ENCODE measurements around the gene SLC10A7. TPM values are rescaled to one million over a fixed set of nuclear protein-coding genes. Genes with fewer than 3 reads are reported as not detected.

Gene SLC10A7
- total and polyA plus RNA-seq, 12 donors, result 1.7 to 27.5 (median 13.0) TPM

GRCh38 chr4:146514651-146515357 lies 6.9 kb downstream of the SLC10A7 start:
- no peak overlapping the region for H3K27ac ChIP-seq
- H3K27me3 ChIP-seq, result no peaks in the 10 kb centered on the region
- intact Hi-C loops (cut with DNase I), result no loop called here
- H3K4me3 ChIP-seq, result no peak overlapping the region
- WGBS, 4 donors, result 89 to 93% (median 92%) methylated on average over 7 of the region's 7 CpGs
- peaks cover 3 to 6% of the 10 kb centered on the region in 2 donors for H3K4me1 ChIP-seq (replicated peaks in 1 of 2)
- no peaks in the 10 kb centered on the region for H3K36me3 ChIP-seq (replicated peaks in 1 of 2)
- H3K9me3 ChIP-seq (replicated peaks in 1 of 3), result no peaks in the 10 kb centered on the region
- TF ChIP-seq POLR2A (IDR thresholded peaks at IDR 0.05), result no peak
- TF ChIP-seq, protein P1, sequence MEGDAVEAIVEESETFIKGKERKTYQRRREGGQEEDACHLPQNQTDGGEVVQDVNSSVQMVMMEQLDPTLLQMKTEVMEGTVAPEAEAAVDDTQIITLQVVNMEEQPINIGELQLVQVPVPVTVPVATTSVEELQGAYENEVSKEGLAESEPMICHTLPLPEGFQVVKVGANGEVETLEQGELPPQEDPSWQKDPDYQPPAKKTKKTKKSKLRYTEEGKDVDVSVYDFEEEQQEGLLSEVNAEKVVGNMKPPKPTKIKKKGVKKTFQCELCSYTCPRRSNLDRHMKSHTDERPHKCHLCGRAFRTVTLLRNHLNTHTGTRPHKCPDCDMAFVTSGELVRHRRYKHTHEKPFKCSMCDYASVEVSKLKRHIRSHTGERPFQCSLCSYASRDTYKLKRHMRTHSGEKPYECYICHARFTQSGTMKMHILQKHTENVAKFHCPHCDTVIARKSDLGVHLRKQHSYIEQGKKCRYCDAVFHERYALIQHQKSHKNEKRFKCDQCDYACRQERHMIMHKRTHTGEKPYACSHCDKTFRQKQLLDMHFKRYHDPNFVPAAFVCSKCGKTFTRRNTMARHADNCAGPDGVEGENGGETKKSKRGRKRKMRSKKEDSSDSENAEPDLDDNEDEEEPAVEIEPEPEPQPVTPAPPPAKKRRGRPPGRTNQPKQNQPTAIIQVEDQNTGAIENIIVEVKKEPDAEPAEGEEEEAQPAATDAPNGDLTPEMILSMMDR (IDR thresholded peaks at IDR 0.05), result no peak
- no peak for DNase-seq

DNA sequence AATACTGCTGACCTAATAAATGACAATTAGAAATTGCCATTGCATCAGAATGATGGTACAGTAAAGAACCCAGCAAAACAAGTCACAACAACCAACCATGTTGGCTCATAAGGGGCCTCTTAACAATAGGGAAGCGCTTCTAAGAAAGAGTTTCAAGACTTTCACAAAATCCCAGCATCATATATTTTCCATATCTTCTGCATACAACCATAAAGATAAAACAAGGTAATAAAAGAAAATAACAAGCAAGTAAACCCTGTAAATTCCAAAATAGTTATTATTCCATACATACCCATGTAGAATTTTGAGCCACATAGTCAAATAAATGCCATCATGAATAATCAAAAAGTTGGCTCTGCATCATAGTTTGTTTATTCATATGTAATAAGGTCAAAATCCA lies 8.2 kb downstream of the SLC10A7 start:
- intact Hi-C loops (cut with DNase I), result no loop called here
- H3K36me3 ChIP-seq (replicated peaks in 1 of 2), result no peaks in the 10 kb centered on the region
- TF ChIP-seq, protein P1 (IDR thresholded peaks at IDR 0.05), result no peak
- TF ChIP-seq POLR2A (IDR thresholded peaks at IDR 0.05), result no peak
- no peaks in the 10 kb centered on the region for H3K27me3 ChIP-seq
- H3K4me3 ChIP-seq, result no peak overlapping the region
- 93 to 100% (median 96%) methylated on average over 1 of the region's 1 CpG for WGBS, 4 donors
- H3K9me3 ChIP-seq (replicated peaks in 1 of 3), result no peaks in the 10 kb centered on the region
- DNase-seq, result no peak
- H3K4me1 ChIP-seq (replicated peaks in 1 of 2), result no peaks in the 10 kb centered on the region
- H3K27ac ChIP-seq, result no peak overlapping the region

DNA sequence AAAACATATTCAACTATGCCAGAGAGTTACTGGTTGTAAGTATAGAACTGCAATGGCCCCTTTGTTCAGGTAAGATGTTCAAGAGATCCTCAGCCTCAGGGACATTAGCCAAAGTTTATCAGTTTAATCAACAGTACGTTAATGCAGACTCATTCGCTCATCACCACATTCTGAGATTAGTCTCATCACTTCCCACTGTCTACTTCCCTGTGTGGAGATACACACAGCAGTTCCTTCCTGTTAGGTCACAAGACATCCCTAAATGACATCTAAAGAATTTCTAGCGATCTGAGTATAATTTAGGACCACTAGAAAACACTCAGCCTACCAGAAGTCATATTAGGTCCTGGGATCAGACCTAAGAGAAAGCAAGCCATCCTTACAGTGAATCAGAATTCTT lies 10.4 kb downstream of the SLC10A7 start:
- no peak overlapping the region for H3K27ac ChIP-seq
- H3K36me3 ChIP-seq (replicated peaks in 1 of 2), result no peaks in the 10 kb centered on the region
- H3K27me3 ChIP-seq, result no peaks in the 10 kb centered on the region
- 62 to 66% (median 64%) methylated on average over 3 of the region's 3 CpGs for WGBS, 4 donors
- H3K4me3 ChIP-seq, result no peak overlapping the region
- TF ChIP-seq, protein P1 (IDR thresholded peaks at IDR 0.05), result no peak
- TF ChIP-seq POLR2A (IDR thresholded peaks at IDR 0.05), result no peak
- no peak for DNase-seq
- no peaks in the 10 kb centered on the region for H3K4me1 ChIP-seq (replicated peaks in 1 of 2)
- intact Hi-C loops (cut with DNase I), result no loop called here
- no peaks in the 10 kb centered on the region for H3K9me3 ChIP-seq (replicated peaks in 1 of 3)

DNA sequence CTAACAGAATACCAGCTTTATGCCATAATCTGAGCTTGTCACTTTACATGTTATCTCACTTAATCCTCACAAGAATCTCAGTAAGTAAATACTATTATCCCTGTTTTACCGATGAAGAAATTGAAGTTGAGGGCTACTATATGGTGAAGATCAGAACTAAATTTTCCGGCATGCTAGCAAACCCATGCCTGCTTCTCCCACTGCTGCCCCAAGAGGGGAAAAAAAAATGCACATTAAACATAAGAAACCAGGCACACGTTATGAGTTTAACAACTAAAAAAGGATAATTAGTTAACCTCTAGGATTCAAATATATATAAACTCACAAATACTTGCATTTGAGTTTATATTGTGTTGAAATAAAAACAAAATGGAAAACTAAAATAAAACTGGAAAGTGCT lies 10.8 kb downstream of the SLC10A7 start:
- Histone ChIP-seq H3K4me1 (replicated peaks in 1 of 2) (no peaks in the 10 kb centered on the region), H3K27me3 (no peaks in the 10 kb centered on the region), H3K36me3 (replicated peaks in 1 of 2) (no peaks in the 10 kb centered on the region), H3K27ac (no peak overlapping the region), H3K4me3 (no peak overlapping the region), H3K9me3 (replicated peaks in 1 of 3) (no peaks in the 10 kb centered on the region)
- TF ChIP-seq, protein P1 (IDR thresholded peaks at IDR 0.05), result no peak
- no peak for TF ChIP-seq POLR2A (IDR thresholded peaks at IDR 0.05)
- no peak for DNase-seq
- intact Hi-C loops (cut with DNase I), result no loop called here
- 85 to 91% (median 89%) methylated on average over 3 of the region's 3 CpGs for WGBS, 4 donors

All from adrenal gland (tissue), 12 donors.